ENCODE data around the gene CCDC106.

CCDC106 gene

DNA sequence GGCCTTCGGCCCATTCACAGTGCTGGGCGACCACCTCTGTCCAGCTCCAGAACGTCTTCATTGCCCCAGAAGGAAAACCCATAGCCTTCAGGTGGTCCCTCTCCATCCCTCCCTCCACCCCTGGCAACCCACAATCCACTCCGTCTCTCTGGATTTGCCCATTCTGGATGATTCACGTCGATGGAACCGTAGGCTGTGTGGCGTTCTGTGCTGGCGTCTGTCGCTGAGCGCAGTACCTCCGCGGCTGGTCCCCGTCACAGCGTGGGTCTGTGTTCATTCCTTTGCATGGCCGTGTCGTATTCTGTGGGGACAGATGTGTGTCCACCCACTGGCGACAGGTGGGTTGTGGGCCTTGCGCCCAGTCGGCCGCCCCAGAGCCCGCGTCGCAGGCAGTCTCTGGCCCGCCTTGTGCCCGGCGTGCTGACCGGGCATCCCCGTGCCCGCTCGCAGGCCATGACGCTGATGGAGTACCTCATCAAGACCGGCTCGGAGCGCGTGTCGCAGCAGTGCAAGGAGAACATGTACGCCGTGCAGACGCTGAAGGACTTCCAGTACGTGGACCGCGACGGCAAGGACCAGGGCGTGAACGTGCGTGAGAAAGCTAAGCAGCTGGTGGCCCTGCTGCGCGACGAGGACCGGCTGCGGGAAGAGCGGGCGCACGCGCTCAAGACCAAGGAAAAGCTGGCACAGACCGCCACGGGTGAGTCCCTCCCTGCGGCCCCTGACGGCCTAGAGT, 37.1 kb downstream of the CCDC106 start:
- no peak for DNase-seq (ENCODE audit: low read depth)

DNA sequence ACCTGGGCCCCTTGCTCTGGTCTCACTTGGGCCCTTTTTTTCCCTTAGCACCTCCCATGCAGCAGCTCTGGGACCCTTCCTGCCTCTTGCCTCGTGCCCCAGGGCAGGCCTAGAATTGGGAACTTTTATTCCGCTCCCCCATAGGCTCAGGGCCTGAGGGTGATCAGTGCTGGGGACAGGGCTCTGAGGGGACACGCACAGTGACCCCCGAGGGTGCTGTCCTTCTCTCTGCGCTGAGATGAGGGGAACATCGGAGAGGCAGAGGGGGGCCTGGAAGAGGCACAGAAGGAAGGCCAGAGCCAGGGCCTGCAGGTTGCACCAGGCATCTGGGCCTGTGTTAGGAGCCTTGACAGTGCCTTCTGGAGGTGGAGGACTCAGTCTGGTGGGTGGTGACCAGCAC, 37.8 kb downstream of the CCDC106 start:
- DNase-seq (ENCODE audit: low read depth) = no peak

DNA sequence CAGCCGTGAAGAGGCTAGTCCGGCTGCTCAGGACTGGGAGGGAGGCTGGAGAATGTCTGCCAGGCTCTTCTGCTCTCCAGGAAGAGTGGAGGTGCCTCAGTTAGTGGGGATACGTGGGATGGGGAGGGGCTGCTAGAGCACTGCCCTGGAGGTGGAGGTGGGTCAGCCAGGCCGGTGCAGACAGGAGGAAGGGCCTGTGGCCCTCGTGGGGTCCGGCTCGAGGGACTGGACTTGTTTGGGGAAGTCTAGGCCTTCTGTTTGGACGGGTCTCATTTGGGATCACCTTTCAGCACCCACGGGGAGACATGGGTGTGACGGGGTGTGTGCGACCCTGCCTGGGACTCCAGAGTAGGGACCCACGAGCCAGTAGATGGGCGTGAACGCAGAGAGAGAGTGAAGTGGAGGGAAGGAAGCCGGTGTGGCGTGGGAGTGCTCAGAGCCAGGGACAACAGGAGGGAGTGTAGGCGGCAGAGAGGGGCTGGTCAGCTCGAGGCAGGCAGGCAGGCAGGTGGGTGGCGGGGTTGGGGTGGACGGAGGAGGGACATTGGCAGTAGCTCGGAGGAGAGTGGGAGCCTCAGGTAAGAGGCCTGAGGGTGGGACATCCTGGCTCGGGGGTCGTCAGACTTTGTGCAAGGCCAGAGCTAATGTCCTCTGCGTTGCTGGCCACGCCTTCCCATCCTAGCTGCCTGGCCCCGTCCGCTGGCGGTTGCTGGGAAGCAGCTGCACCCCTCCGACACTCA, 38.5 kb downstream of the CCDC106 start:
- DNase-seq (ENCODE audit: low read depth) = no peak

DNA sequence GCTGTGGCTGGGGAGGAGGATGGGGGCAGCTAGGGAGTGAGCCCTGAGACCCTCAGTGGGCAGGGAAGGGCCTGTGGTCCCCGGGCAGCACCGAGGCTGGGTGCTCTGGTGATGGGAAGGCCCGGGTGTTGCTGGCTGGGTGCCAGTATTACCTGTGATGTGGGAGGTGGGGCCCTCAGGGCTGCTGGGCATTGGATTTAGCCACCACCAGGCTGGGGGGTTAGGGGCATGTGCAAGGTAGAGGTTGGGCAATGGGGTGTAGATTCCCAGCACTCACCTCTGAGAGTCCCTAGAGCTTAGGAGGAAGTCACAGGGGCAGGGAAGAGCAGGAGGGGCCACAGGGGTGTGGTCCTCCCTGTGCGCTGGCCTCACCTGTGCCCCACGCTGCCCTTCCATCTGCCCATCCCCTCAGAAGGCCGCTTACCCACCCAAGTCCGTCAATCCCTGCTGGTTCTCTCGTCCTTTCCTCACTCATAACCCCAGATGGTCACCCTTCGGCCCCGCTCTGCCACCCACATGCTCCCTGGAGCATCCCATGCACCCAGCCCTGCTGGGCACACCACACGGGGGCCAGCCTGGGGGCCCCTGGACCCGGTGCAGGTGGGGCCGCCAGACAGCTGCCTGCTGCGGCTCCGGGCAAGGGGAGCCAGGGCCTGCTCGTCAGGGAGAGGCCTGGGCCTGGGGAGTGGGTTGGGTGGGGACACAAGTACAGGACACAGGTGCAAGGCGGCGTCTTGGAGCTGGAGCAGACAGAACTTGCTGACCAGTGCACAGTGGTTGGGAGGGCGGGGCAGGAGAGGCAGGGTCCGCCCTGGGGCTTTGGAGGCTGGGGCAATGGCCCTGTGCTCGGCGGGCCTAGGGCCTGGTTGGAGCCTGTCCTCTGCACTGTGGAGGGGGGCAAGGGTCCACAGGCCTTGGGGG, 39.5 kb downstream of the CCDC106 start:
- no peak for DNase-seq (ENCODE audit: low read depth)

DNA sequence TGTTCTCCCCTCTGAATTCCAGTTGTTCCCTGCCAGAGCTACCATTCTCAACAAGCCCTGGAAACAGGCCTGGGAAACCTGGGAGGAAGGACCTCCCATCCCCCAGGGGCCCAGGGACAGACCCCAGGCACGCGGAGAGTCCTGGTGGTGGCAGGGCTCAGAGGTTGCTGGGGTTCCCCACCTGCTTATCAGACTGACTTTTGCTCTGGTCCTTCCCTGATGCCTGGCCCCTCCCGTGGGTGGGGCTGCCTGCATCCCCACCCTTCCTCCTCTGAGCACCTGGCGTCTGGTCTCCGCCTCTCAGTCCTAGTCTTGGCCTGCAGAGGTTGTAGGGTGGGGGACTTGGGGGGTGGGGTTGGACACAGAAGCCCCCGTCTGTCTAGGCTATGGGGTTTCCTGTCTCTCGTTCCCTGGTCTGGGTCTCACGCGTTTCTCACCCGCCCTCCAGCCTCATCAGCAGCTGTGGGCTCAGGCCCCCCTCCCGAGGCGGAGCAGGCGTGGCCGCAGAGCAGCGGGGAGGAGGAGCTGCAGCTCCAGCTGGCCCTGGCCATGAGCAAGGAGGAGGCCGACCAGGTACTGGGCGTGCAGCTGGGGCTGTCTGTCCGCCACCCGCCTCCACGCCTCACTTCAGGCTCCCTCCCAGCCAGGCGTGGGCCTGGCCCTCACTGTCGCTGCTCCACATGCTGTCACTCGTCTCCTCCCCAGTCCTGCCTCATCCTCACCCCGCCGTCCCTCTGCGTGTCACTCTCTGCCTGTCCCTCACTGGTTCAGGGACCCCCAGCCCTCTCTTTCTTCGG, 40.6 kb downstream of the CCDC106 start:
- no peak for DNase-seq (ENCODE audit: low read depth)

DNA sequence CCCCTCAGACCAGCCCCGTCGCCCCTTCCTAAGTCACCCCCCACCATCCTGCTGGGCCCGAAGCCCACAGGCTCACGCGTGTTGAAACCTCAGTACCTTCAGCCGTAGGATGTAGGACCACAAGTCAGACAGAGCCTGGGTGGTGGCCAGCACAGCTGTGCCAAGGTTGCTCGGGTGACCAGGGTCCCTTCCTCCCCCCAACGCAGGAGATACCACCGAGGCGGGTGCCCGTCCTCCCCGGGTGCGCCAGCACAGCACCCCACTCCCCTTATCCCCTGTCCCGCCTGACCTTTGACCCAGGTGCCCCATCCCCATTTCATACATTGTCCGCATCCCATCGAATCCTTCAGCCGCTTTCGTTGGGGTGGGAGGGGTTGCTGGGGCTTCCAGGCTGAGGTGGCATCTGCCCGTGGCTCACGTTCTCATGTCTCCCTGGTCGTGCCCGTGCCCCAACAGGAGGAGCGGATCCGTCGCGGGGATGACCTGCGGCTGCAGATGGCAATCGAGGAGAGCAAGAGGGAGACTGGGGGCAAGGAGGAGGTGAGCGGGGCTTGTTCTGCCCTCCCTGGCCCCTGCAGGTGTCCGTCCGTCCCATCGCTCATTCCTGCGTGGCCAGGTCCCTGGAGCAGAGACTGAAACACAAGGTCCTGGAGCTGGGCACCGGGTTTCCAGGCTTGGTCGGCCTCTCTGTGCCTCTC, 41.5 kb downstream of the CCDC106 start:
- no peak for DNase-seq (ENCODE audit: low read depth)

DNA sequence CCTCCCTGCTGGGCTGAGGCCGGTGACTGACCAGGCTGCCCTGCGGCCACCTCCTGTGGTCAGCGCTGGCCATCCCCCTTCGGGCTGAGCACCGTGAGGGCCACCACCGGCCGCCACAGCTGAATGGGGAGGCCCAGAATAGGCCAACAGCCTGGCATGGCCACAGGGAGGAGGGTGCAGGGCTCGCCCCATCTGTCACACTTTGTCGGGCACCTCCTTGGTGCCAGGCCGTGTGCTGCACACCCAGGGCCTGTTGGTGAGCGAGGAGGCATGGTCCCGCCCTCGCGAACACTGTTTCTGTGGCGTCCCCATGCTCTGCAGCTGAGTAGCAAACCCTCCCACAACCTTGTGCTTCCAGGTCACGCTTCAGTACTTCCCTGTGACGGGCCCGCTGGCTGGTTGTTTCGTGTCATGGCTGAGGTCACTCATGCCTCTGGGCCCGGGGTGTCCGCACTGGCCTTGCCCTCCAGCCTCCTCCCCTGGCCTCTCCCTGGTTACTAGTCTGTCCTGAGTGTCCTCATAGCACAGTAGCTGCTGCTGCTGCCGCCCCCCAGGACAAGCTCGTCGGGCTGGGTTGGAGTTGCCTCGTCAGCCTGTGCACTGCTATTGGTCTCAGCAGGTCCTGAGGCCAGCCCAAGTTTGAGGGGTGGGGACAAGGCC, 42.2 kb downstream of the CCDC106 start:
- no peak for DNase-seq (ENCODE audit: low read depth)

DNA sequence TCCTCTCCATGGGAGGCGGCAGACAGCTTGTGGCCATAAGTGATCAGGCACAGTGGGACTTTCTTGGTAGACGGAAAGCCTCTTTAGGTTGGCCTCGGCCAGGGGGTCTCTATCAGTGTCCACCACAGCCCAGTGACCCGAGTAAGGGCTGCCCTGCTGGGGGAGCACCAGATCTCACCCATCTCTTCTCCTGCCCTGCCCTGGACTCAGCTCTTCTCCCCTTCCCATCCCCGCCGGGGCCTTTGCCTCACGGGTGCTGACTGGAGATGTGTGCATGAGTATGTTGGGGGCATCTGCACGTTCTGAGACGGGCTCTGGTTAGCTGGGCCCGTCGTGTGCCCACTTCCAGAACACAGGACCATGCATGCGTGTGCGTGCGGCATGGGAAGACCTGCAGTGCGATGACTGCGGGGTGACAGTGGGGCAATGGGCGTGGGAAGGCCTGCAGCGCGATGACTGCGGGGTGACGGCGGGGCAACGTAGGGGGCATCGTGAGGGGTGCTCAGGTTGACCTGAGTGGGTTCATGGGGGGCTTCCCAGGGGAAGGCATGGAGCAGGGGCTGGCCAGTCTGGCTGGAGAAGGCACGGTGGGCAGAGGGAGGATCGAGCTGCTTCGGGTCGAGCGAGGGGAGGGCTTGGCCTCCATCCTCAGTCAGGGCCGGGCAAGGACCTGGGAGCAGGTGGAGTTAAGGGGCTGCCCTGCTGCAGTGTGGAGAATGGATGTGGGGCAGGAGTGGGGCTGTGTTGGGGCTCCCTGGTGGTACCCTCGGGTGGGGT, 42.9 kb downstream of the CCDC106 start:
- no peak for DNase-seq (ENCODE audit: low read depth)

DNA sequence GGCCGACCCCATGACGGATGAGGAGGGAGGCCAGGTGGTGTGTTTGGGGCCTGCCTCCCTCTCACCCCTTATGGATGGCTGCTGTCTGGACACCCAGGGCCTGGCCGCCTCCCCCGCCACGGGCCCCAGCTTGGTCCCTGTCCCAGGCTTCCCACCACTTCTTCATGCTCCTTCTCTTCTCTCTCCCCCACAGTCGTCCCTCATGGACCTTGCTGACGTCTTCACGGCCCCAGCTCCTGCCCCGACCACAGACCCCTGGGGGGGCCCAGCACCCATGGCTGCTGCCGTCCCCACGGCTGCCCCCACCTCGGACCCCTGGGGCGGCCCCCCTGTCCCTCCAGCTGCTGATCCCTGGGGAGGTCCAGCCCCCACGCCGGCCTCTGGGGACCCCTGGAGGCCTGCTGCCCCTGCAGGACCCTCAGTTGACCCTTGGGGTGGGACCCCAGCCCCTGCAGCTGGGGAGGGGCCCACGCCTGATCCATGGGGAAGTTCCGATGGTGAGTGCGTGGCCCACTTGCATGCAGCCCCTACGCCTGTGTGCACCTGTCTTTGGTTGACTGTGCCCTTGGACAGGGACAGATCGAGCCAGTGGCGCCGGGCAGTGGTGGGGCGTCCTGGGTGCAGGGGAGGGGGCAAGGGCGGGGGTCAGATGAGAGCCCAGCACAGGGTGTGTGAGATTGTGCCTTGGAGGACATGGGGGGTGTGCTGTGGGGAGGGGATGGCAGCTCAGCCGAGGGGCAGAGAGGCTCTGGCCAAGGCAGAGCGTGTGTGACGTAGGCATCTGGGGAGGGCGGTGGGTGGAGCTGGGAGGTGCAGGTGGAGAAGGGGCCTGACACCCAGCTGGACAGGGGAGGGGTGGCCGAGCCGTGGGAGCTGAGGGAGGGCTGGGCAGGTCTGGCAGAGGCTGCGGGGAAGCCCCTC, 43.8 kb downstream of the CCDC106 start:
- no peak for DNase-seq (ENCODE audit: low read depth)

DNA sequence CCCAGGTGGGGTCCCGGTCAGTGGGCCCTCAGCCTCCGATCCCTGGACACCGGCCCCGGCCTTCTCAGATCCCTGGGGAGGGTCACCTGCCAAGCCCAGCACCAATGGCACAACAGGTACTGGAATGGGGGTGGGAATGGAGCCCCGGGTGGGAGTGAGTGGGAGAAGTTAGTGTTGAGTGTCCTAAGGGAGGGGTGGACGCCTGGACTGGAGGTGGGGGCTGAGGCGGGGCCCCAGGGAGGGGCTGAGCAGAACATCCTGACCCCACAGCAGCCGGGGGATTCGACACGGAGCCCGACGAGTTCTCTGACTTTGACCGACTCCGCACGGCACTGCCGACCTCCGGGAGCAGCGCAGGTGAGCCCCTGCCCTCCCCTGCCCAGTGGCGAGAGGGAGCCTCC, 44.7 kb downstream of the CCDC106 start:
- DNase-seq (ENCODE audit: low read depth) = no peak

DNA sequence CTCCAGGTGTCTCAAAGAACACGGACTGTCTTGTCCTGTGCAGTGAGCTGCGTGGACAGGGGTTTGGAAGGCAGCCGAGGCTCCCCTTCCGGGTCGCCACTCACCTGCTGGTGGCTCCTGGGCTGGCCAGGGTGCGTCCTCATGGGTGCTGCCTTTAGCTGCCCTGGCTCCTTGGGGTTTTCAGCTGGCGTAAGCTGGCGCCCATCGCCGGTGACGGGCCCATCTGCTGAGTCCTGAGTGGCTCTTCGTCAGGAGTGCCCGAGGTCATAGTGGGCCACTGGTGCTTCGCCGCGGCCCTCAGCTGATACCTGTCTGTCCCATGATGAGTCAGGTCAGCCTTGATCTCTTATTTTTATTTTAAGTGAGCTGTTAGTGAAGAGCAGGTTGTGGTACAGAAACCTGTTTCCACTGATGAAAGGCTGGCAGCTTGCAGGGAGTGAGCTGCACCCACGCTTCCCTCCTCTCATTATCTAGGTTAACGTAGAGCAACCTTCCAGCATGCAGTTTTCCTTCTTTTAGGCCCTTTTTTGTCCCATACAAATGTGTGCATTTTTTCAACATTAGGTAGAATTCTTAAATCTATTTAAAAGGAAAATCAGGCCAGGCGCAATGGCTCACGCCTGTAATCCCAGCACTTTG, 45.4 kb downstream of the CCDC106 start:
- DNase-seq (ENCODE audit: low read depth) = no peak

DNA sequence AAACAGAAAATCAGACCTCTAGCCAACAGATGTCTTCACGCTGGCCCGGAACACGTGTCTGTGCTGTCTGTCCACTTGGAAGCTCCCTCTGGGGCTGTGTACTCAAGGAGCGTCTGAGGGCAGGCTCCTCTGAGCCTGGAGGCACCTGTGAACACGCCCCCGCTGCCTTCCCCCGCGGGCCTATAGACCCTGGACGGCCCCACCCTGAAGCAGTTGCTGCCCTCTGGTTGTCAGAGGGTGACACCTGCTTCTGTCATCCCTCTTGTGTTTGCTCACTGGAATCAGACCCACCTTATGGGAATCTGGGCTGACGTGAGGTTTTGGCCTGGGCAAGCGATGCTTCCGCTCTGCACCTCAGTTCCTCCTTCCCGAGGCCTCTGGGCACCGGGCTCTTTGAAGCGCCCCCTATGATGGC, 46.2 kb downstream of the CCDC106 start:
- no peak for DNase-seq (ENCODE audit: low read depth)

DNA sequence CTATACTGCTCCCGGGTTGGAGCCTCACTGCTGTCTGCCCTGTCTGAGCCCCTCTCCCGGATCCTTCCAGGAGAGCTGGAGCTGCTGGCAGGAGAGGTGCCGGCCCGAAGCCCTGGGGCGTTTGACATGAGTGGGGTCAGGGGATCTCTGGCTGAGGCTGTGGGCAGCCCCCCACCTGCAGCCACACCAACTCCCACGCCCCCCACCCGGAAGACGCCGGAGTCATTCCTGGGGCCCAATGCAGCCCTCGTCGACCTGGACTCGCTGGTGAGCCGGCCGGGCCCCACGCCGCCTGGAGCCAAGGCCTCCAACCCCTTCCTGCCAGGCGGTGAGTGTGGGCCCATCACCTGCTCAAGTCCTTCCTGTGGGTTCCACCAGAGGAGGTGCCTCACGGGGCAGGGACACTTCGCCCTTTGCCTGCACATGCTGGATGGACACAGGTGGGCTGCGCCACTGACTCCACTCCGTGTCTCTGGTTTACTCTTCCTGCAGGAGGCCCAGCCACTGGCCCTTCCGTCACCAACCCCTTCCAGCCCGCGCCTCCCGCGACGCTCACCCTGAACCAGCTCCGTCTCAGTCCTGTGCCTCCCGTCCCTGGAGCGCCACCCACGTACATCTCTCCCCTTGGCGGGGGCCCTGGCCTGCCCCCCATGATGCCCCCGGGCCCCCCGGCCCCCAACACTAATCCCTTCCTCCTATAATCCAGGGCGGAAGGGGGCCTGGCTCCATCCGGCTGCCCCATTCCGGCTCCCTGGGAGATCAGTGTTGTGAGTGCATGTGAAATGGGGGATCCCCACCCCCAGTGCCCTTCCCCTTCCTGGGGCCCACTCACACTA, 46.9 kb downstream of the CCDC106 start:
- no peak for DNase-seq (ENCODE audit: low read depth)

DNA sequence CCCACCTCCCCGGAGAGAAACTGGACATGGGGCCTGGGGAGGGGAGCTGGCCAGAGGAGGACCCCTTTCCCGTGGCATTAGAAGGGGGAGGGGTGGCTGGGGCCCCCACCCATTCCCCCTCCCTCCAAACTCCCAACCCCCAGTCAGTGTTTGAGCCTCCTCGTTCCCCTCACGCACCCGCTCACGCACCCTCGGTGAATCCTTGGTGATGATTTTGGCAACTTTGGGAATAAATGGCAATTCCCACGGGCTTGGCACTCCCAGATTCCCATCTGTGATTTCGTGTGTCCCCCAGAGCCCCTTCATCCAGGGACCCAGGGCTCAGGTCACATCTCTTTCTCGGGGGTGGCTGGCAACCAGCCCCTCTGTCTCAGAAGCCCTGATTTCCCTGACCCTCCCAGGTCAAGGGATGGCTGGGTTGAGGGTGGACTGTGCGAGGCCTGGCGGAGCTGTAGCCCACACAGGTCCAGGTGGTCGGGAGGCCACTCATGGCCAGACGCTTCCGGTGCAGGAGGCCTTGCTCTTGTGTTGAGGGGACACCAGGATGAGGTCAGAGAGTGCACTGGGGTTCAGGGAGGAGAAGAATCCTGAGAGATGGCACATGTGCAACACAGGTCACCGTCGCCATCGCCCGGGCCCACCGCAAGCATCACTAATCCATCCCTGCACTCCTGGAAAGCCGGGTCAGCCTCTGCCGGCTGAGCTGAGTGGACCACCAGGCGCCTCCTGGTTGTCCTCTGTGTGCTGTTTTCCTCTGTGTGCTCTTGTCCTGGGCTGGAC, 47.7 kb downstream of the CCDC106 start:
- DNase-seq (ENCODE audit: low read depth) = no peak

DNA sequence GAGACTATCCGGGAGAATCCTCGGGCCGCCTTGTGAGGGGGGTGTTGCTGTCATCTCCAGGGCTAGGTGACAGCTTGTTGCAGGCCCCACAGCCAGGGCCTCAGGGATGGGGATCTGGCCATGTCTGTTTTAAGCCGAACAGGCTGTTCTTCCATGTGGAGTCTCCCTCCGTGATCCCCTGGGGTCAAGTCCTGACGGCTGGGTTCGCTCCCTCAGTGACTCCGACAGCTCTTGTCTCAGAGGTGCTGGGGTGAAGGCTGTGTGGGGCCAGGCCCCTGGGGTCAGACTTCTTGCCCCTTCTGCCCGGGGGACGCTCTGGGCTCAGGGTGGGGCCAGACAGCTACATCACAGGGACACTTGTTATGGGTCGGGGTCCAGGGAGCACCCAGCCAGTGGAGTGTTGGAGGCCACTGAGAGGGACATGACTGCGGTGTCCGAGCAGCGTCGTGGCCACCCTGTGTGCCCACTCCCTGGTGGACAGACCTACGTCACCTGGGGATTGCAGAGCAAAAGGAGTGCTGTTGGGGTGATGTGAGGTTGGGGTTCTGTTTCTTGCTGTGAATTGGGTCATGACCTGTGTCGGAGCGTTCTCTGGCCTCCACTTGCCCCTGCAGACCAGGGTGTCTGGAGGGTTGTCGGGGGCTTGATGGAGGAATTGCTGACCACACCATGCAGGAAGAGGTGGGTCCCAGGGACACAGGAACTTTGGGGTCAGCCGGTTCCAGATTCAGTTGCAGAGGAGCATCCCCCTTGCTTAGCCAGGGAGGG, 48.5 kb downstream of the CCDC106 start:
- no peak for DNase-seq (ENCODE audit: low read depth)

DNA sequence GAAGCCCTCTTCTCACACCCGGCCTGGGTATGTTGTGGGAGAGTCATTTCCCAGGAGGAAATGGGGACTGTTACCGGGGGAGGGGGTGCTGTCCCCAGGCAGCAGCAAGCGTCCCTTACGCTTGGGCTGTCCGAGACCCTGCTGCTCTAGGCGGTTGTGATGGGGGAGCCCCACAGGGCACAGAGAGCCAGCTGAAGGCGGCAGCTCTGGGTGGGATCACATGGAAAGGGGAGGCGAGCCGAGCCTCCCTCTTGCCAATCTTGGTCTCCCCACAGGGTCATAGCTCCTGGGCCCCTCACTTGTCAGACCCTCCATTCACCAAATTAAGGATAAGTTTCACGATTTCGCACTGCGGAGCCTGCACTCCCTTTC, 49.0 kb downstream of the CCDC106 start:
- no peak for DNase-seq (ENCODE audit: low read depth)
